NCI-H2227 treated with DMSO at 0.1 percent for 48 hours (cell line): ENCODE results near the gene KRTAP5-11.
"Not testable (repeated sequence)": the region's sequence is repeated elsewhere in the genome, so short reads cannot be mapped to it uniquely, and the experiment has no call there.

Source experiments
- DNase-seq: peaks from one replicate; lab custom pipeline; 2025; lab: John Stamatoyannopoulos, UW

The KRTAP5-11 gene

GRCh38 chr11:71580057-71581003, 2.3 kb downstream of the KRTAP5-11 start:
- peak; percentile 12 for DNase-seq

DNA sequence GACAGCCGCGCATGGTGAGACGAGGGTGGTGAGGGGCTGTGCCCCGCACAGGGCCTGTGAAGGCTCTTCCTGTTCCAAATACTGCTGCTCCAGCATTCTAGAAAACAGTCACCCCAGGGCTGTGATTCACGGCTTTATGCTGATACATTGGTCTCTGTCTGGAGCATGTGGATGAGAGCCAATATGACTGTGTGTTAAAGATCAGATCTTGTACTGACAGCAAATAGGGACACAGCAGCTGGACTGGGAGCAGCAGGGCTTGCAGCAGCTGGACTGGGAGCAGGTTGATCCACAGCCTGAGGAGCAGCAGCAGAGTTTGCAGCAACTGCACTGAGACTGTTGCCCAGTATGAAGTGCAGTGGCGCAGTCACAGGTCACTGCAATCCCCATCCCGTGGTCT, 3.2 kb downstream of the KRTAP5-11 start:
- not testable (repeated sequence) for DNase-seq

DNA sequence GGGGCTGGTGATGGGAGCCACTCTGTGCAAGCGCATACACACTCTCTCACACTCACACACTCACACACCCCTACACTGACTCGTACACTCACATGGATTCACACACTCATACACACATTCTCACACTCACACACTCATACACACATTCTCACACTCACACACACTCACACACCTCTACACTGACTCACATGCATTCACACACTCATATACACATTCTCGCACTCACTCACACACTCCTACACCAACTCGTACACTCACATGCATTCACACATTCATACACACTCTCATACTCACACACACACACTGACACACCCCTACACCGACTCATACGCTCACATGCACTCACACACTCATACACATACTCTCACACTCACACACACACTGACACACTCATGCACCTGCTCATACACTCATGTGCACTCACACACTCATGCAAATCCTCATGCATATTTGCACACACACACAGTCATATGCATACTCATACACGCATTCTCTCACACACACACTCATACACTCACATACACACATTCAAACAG, 5.1 kb downstream of the KRTAP5-11 start:
- no peak for DNase-seq

DNA sequence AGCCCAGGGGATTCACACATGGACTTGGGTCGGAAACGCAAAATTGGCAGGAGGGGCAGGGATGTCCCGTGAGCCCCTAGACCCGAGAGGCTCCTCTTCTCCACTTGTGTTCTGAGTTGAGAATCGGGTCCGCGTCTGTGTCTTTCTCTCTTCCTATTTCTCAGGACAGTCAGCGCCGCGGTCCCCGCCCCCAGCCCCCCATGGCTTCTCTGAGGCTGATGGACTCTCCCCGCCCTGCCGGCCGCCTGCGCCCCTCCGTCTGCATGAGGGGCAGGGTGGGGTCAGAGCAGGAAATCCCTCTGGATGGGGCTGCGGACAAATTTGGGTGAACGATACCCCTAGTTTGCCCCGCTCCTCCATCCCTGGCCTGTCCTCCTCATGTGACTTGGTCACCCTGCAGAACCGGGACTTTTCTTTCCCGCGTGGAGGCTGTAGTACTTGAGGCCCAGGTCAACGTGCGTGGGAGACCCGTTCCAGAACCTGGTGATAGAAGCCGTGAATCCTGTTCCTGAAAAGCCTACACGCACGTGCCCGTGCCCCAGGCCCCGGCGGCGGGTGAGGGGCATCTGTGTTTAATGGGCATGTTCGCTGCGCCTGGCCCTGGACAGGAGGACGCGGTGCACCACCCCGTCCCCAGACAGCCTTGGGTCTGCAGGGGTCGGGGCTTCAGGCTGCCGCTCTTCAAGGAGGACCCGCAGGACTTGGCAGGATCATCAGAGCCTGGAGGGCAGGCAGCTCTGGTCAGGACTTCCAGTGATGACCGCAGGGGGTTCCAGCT, 5.8 kb downstream of the KRTAP5-11 start:
- DNase-seq, result not testable (repeated sequence)

DNA sequence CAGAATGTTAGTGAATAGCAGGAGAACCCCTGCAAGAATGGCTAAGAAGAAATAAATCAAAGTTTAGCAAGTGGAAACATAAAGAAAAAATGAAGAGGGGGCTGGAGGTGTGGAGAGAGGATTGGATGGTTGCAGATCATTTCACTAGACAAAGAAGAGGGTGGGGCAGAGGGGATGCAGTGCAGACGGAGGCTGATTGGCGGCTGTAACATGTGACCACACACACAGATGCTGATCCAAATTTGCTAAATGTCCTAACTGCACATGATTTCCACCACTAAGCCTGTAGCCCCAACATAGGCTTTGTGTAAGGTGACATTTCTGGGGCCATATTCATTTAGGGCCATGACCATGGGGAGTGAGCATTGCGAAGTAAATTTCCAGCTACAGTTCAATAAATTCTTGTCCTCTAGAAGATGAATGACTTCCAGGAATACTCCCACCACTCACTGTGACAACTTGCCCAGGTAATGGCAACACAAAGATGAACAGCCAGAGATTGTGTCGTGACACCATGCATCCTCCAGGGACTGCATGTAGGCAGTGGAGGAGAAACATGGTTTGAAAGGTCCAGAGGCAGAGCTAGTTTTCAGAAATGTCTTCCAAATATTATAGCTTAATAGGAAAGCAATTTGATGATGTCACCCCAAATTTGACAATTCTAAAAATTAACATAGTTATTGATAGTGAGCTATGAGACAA, 6.8 kb downstream of the KRTAP5-11 start:
- DNase-seq, result no peak

DNA sequence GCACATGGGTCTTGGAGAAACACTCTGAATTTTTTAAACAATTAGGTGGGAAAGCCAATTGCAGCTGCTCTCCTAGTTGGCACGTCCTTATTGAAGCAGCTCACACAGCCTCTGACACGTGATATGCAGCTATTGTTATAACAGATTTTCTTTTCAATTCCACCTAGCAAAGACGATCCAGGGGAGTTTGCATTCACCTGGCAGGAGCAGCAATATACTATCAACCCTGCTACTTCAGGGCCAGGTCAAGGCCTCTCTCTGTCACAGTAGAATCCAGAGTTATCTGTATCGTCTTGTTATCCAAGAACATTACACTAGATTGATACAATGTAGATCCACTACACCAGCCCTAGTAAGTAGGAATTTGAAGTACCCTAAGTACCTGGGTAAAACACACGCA, 8.3 kb downstream of the KRTAP5-11 start:
- no peak for DNase-seq

DNA sequence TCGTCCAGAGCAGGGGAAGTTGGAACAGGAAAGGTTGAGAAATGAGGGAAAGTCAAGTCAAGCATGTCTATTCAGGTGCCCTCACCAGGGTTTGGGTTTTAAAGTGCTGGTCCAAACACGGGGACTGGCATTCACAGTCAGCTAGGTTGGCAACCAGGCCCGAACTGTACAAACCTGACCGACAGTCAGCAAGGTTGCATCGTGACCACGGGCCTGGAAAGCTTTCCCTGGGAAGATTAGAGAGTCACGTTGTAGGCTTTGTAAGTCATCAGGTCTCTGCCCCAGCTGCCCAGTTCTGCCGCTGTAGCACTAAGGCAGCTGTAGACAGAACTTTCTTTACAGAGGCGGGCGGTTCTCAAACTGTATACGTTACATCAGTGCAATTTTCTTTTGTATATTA, 9.9 kb downstream of the KRTAP5-11 start:
- DNase-seq, result no peak

DNA sequence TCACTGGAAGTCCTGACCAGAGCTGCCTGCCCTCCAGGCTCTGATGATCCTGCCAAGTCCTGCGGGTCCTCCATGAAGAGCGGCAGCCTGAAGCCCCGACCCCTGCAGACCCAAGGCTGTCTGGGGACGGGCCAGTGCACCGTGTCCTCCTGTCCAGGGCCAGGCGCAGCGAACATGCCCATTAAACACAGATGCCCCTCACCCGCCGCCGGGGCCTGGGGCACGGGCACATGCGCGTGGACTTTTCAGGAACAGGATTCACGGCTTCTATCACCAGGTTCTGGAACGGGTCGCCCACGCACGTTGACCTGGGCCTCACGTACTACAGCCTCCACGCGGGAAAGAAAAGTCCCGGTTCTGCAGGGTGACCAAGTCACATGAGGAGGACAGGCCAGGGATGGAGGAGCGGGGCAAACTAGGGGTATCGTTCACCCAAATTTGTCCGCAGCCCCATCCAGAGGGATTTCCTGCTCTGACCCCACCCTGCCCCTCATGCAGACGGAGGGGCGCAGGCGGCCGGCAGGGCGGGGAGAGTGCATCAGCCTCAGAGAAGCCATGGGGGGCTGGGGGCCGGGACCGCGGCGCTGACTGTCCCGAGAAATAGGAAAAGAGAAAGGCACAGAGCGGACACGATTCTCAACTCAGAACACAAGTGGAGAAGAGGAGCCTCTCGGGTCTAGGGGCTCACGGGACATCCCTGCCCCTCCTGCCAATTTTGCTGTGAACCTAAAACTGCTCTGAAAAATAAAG, 11.4 kb downstream of the KRTAP5-11 start:
- not testable (repeated sequence) for DNase-seq

DNA sequence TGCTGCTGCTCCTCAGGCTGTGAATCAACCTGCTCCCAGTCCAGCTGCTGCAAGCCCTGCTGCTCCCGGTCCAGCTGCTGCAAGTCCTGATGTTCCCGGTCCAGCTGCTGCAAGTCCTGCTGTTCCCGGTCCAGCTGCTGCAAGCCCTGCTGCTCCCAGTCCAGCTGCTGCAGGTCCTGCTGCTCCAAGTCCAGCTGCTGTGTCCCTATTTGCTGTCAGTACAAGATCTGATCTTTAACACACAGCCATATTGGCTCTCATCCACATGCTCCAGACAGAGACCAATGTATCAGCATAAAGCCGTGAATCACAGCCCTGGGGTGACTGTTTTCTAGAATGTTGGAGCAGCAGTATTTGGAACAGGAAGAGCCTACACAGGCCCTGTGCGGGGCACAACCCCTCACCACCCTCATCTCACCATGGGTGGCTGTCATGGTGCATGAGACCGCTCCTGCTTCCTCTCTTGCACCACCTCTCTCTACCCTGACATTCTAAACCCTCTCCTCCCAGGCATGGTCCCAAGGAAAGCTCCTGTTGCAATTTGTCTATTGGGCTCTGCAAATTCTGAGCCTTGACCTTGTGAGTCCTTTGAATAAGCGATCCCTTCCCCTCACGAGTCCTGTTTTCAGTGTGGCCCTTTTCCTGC, 13.8 kb downstream of the KRTAP5-11 start:
- no peak for DNase-seq

GRCh38 chr11:71567633-71568032, 15.0 kb downstream of the KRTAP5-11 start:
- DNase-seq, result not testable (repeated sequence)

DNA sequence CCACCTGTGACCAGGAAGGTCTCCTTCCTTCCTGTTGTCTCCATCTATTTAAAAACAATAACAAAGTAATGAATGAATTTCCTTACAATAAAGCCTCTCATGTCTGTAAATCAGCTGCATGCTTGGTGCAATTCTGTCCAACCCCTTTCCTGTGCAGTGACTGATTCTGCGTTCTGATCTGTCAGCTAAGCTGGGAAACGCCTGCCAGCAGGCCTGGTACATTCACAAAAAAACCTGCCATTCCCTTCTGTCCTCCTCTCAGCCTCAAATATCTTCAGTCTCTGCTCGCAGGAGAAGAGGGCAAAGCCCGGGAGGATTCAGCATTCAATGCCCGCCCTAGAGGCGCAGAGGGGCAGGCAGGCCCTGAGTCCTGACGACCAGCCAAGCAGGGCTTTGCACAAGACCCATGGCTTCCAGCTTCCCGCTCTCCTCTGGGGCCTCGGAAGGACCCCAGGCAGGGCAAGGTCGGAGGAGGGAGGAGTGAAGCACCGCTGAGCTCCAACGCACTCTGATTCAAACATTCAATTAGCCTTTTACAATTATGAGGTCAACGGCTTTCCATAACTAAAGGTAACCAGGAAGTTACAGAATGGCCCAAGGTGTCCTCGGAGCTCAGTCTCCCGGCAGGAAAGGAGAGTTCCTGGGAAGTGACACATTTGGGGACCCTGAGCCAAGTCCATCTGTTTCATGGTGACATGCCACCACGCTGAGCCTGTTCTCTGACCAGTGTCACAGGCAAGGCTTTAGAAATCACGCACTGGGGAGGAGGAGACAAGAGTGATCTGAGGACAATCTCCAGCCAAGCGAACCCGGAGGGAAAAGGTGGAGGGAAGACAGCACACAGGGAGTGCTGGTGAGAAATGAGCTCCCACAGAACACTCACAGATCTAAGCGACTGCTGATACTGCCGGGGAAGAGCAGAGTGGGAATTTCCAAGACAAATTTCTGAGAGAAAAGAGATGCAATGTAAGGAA, 15.8 kb downstream of the KRTAP5-11 start:
- not testable (repeated sequence) for DNase-seq

- no peak for DNase-seq
Measured at GRCh38 chr11:71566081-71566620, 16.5 kb downstream of the KRTAP5-11 start.

GRCh38 chr11:71565263-71565662, 17.4 kb downstream of the KRTAP5-11 start, which contains the start of gene KRTAP5-10:
TSS of gene KRTAP5-10 (plus strand) at chr11:71565563. CDS start at chr11:71565588, 25 bp downstream.
- DNase-seq, result no peak

DNA sequence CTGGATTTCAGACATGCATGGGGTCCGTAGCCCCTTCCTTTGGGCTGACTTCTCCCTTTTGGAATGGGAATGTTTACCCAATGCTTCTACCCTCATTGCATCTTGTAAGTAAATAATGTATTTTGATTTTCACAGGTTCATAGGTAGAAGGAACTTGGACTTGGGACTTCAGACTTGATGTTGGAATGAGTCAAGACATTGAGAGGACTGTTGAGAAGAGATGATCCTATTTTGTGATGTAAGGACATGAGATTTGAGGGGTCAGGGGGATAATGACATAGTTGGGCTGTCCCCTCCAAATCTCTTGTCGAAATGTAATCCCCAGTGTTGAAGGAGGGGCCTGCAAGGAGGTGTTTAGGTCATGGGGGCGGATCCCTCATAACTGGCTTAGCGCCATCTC, 18.2 kb downstream of the KRTAP5-11 start:
- no peak for DNase-seq

DNA sequence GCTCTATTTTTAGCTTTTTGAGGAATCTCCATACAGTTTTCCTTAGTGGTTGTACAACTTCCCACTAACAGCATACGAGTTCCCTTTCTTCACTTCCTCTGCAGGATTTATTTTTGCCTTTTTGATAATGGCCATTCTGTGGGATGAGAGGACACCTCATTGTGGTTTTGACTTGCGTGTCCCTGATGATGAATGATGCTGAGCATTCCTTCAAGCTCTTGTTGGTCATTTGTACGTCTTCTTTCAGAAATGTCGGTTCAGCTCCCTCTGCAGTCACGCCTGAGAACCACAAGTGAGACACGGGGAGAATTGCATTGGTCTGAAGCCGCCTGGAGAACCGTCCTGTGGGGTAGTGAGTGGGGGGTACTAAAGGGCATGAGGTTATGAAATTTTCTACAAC, 19.3 kb downstream of the KRTAP5-11 start:
- DNase-seq, result no peak

GRCh38 chr11:71562120-71562519, 20.6 kb downstream of the KRTAP5-11 start:
- DNase-seq, result no peak

DNA sequence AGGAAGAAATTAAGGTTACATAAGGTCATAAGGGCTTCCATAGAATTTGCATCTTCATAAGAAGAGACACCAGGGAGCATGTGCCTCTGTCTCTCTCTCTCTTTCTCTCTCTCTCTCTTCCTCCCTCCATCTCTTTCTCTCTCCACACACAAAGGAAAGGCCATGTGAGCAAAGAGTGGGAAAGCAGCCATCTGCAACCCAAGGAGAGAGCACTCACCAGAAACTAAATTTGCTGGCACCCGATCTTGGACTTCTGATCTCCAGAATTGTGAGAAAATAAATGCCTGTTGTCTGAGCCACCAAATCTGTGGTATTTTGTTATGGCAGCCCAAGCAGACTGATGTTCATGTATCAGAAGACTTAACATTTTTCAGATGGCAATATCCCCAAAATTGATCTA, 23.7 kb downstream of the KRTAP5-11 start:
- DNase-seq, result no peak

DNA sequence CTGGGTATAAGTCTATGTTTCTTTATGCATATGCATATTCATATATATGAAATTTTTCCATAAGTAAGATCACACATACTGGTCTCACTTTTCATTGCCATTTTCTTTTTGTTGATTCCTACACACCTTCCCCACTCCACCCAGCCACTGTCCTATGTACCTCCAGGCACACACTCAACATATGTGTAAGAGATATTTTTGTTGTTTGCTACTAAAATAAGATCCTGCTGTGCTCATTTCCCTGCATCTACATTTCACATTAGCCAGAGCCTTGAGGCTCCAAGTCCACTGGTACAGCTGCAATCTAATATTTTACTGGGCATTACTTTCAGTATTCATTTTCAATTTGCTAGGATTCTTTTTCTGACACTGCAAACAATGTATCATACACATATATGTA, 25.4 kb downstream of the KRTAP5-11 start:
- DNase-seq, result no peak

DNA sequence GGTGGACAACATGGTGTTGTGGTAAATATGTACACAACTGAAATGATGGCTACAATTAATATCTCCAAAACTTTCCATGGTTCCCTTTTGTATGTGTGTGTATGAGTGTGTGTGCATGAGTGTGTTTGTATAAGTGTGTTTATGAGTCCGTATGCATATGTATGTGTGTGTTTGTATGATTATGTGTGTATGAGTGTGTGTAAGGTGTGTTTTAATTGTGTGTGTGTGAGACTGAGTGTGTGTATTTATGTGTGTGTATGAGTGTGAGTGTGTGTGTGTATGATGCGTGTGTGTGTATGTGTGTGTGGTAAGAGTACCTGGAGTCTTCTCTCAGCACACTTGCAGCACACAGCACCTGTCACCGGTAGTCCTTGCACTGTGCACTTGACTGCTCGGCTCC, 26.7 kb downstream of the KRTAP5-11 start:
- DNase-seq, result no peak
